ENCODE results near the gene SLIT3. TPM values are rescaled to one million over a fixed set of nuclear protein-coding genes. Genes with fewer than 3 reads are reported as not detected.

SLIT3 gene
- total RNA-seq, 1 donor from 2014 or later, result 40.2 TPM

DNA sequence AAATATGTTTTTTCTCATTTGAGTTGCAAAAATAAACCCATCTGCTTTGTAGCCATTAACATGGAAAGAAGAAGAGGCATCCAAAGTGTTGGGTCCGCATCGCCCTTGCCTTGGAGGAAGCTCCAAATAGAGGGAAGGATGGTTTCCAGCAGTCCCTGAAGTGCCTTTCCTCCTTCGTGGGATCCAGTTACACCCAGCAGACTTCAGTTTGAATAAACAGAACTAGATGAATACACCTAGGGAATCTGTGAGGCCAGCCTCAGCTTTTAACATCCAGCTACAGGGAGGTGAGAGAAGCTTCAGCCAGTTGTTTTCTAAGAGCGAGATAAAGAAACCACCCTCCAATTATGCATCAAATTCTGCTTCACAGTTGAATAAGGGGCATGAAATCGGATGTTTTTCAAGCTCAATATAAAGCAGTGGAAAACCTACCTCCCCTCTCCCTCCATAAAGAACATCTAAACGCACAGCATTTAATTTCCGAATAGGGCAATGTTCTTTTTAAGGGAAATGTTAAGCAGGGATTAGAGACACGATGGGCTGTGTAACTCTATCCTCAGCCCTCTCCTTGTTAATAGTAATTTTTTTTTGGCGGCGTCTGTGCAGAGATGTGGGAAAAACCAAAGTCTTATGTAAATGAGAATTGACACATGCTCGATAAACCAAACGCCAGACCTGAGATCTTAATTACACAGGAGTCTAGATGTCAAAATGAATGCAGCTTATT lies 264.7 kb downstream of the SLIT3 start:
- DNase-seq (ENCODE audit: low spot score), result no peak

- no peak for DNase-seq (ENCODE audit: low spot score)
These were observed 271.2 kb downstream of the SLIT3 start for GRCh38 chr5:169029661-169030274.

DNA sequence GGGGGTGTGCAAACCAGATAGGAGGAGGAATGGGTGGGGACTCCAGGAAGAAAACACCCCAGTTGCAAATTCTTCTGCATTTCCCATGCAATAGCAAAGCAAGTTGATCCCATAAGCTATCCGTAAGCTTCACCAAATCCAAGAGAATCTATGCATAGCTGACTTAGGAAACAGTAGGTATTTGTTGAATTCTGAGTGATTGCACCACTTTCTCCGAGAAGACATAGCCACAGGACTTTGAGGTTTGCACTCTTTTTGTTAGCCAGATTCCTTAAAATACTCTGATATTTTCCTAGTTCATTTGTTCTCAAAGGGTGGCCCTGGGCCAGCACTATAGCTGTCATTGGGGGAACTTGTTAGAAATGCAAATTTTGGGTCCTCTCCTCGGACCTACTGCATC lies 271.9 kb downstream of the SLIT3 start:
- no peak for DNase-seq (ENCODE audit: low spot score)

DNA sequence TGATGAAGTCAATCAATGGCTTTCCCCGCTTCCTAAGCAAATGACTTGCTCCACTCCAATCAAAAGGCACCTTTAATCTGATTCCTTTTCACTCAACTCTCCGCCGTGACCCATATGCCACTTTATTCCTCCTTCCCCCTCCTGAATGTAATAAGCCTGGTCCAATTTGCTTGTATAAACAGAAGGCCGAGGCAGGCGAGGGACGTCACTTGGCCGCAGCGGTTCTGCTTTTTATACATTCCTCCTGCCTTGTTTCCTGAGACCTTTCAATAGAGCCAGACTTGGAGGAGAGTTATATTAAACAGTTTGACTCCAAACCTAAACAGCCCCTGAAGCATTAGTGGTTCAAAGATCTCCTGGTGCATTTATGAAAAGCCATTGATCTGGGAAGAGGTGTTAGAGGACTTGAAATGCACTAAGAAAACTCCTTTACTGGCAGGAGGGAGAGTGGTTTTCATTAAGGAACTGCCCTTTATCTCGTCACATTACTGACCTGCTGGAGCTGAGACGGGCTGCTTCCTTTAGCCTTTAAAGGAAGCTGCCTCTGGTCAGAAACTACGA lies 273.4 kb downstream of the SLIT3 start:
- DNase-seq (ENCODE audit: low spot score), result peak; percentile 33

DNA sequence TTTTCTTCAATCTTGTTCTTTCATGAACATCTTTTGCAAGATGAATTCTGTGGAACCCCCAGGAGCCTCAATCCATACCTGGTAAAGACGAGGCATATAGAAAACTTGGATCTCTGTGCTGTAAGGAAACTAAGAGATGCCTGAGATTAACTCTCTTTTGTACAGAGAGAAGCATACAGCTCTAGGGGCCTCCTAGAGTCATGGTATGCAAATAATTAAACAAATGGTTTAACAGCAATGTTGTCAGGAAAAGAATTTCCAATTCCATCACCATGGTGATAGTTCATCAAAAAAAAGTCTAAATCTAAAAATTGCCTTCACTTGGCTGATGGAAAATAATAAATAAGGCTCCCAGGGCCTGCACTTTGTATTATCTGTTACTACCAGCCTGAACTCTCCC lies 275.4 kb downstream of the SLIT3 start:
- no peak for DNase-seq (ENCODE audit: low spot score)

DNA sequence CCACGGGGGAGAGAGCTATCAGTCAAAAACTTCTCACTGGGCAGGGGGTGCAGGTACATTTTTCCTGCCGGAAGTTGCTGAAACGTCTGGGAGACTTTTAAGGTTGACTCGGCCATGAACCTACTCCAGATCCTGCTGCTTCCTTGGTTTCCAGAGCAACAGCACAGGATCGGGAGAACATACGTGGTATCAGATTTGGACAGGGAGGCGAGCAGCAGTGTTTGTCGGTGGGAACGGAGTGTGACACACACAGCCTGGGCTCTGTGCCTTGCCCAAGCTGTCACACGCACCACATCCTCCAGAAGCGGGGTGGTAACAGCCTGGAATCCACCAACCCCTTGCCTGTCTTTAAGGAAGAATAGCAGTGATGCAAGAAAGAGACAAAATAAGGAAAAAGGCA lies 276.5 kb downstream of the SLIT3 start:
- DNase-seq (ENCODE audit: low spot score), result no peak

- no peak for DNase-seq (ENCODE audit: low spot score)
These were observed 278.2 kb downstream of the SLIT3 start for GRCh38 chr5:169022718-169023117.

DNA sequence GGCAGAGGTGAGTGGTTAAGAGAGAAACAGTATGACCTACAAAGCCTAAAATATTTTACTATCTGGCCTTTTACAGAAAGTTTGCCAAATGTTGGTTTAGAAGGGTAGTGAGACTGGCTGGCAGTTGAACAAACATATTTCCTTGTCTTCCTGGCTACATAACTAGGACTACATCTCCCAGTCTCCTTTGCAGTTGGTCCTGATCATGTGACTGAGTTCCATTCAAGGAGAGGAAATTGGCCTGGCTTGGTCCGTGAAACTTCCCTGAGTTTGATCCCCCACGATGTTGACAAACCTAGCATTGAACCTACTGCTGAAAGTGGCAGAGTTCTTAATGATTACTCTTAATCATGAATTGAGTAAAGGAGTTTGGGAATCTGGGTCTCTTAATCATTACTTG lies 280.8 kb downstream of the SLIT3 start:
- DNase-seq (ENCODE audit: low spot score), result peak; percentile 26

- DNase-seq (ENCODE audit: low spot score), result no peak
These were observed 282.0 kb downstream of the SLIT3 start for GRCh38 chr5:169018925-169019324.

DNA sequence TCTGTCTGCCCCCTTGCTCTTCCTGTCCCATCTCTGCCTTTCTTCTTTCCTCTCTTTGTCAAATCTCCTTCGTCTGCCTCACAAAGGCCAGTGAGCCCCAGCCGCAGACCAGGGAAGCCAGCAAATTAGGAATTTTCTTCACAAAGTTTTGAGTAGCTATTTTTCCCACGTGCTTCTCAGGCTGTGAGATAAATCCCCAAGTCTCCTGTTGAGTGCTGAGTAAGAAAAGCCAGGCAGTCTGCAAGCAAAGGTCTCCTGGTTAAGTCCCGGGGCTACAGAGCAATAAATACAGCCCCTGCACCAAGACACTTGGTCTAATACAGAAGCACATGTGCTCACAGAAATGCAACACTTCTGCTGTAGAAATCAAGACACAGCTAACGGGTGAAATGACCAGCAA lies 284.9 kb downstream of the SLIT3 start:
- no peak for DNase-seq (ENCODE audit: low spot score)

- no peak for DNase-seq (ENCODE audit: low spot score)
These were observed 287.1 kb downstream of the SLIT3 start for GRCh38 chr5:169013846-169014245.

GRCh38 chr5:169013208-169013728 lies 287.7 kb downstream of the SLIT3 start:
- no peak for DNase-seq (ENCODE audit: low spot score)

DNA sequence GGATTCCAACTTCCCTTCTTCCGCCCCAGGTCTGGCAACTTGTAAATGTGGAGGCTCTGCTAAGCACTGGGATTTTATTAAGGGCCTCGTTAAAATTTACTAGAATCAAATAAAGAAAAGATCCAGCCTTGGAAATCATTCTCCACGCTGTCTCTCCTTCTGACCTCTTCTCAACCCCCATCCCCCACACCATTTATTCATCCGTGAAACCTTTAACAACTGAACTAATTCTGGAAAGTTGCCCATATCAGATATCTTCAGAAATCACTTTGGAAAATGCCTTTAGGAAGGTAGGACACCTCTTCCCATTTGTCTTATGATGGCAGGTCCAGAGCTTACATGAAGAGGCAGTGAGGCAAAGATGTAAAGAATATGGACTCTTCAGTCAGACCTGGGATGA lies 288.5 kb downstream of the SLIT3 start:
- DNase-seq (ENCODE audit: low spot score), result no peak

- DNase-seq (ENCODE audit: low spot score), result no peak
These were observed 289.5 kb downstream of the SLIT3 start for GRCh38 chr5:169011451-169011850.

DNA sequence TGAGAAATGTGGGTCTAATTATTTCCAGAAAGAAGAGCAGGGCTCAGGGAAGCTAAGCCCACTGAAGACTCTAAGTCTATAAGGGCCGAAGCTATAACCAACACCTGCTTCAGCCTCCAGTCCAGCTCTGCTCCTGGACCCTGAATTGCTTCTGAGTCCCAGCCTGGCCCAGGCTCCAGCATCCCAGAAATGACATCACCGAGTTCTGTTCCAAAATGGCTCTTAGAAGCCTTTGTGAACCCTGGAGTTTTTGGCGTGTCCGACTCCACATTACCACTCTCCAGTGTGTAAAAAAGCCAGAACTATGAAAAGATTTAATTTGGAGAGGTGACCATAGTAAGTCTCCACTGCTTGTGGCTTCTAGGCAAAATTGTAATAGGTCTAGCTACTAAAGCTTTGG lies 289.9 kb downstream of the SLIT3 start:
- DNase-seq (ENCODE audit: low spot score), result no peak

- DNase-seq (ENCODE audit: low spot score), result no peak
These were observed 291.8 kb downstream of the SLIT3 start for GRCh38 chr5:169009123-169009522.

GRCh38 chr5:169006842-169007790 lies 293.8 kb downstream of the SLIT3 start:
- no peak for DNase-seq (ENCODE audit: low spot score)

DNA sequence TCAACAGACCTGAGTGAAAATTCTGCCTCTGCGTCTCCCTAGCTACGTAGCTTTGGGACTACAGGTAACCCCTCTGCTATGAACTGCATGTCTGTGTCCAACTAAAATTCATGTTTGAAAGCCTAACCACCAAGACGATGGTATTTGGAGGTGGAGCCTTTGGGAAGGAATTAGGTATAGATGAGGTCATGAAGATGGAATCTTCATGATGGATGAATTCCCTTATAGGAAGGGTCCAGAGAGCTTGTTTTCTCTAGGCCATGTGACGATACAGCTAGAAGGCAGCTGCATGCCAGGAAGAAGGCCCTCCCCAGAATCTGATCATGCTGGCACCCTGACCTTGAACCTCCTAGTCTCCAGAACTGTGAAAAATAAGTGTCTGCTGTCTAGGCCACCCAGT lies 296.4 kb downstream of the SLIT3 start:
- DNase-seq (ENCODE audit: low spot score), result no peak

DNA sequence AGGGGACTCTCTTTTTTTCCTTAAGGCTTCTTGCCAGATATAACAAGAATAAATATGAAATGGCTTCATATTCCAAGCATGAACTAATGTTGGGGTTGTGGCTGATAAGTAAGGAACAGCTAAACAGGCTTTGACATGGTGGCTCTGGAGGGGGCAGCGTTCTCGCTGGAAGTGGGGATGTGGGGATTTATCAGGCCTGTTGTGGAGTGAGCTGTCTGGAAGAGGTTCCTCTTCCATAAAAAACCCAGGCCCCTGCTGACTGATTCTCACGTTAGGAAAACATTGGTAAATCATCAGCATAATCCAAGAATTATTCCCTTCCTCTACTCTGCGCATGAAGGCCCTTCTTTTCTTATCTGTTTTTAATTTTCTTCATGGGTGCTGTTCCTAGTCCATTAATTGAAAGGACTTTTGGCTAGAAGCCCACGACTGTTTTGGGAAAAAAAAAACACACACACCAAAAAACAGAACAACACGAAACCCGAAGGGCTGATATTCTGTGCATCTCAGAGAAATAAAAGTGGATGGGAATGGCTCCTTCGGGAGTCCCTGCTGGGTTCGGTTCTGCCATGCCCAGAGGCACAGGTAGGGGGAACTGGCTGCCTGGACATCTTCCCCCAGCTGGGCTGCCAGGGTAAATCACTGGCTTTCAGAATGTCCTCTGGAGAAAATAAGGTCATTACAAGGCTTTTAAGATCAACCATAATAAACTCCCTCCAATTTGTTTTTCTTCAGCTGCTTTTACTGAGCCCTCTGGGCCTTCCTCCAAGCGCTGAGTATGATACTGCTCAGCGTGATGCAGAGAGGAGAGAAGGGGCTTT lies 297.0 kb downstream of the SLIT3 start:
- no peak for DNase-seq (ENCODE audit: low spot score)

- DNase-seq (ENCODE audit: low spot score), result no peak
These were observed 297.9 kb downstream of the SLIT3 start for GRCh38 chr5:169002953-169003555.

- no peak for DNase-seq (ENCODE audit: low spot score)
These were observed 299.5 kb downstream of the SLIT3 start for GRCh38 chr5:169001394-169001793.
